HCT116 (cell line): ENCODE results near the gene CASP10.

ENCODE experiments used
- EZH2 ChIP-seq: fragments of 200-600 bp; sonication (generic); IDR thresholded peaks from 2 replicates; pipeline ENCODE4 v1.6.1; 2017; ENCODE audit warnings: antibody characterized with exemption, mixed run types
- EZH2phosphoT487 ChIP-seq: fragments of 200-600 bp; IDR thresholded peaks from 2 replicates; pipeline ENCODE4 v1.6.1; 2018; ENCODE audit warnings: antibody characterized with exemption, borderline replicate concordance
- POLR2A ChIP-seq: IDR thresholded peaks from 2 replicates; pipeline ENCODE4 v1.7.0; 2011; ENCODE audit warnings: borderline replicate concordance; ENCODE audit not compliant: insufficient read depth, insufficient read length; ENCODE audit errors: extremely low read depth
- SP1 ChIP-seq: IDR thresholded peaks from 2 replicates; pipeline ENCODE4 v1.6.1; 2012; ENCODE audit warnings: low read depth
- YY1 ChIP-seq: IDR thresholded peaks from 2 replicates; pipeline ENCODE4 v1.6.1; 2011; ENCODE audit warnings: low read length, low read depth, moderate library complexity, mild to moderate bottlenecking; ENCODE audit not compliant: insufficient replicate concordance; ENCODE audit errors: extremely low read depth
- TF ChIP-seq, protein P1 (sequence below), 3 experiments: fragments of 200-600 bp in 1 of 3; sonication (generic) in 1 of 3; IDR thresholded peaks in 2 of 3; conservative IDR thresholded peaks in 1 of 3; 2 replicates each; pipeline ENCODE4 v1.5.1; 2012 to 2017; ENCODE audit warnings: low read depth in 2 of 3, low read length in 2 of 3, antibody characterized with exemption in 1 of 3, borderline replicate concordance in 1 of 3, control low read depth in 1 of 3, mild to moderate bottlenecking in 1 of 3, mixed read lengths in 1 of 3, mixed run types in 1 of 3, moderate library complexity in 1 of 3; ENCODE audit not compliant: insufficient read depth in 1 of 3

DNA sequence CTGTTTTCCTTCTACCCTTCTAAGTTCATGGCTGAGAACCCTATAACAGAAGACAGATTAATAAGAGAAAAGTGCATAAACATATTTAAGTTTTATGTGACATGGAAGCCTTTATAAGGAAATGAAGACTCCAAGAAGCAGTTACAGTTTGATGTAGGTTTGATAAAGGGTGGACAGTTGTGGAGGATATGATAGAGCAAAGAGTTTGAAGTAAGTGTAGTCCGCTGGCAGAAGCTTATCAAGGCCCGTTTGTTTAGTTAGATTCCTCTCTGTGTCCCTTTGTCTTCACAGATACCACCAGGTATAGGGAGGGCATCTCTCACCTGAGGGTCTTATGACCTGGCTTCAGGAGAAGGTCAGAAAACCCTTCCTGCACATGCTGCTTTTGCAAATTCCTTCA, 66.9 kb downstream of the CASP10 start:
- TF ChIP-seq, protein P1, sequence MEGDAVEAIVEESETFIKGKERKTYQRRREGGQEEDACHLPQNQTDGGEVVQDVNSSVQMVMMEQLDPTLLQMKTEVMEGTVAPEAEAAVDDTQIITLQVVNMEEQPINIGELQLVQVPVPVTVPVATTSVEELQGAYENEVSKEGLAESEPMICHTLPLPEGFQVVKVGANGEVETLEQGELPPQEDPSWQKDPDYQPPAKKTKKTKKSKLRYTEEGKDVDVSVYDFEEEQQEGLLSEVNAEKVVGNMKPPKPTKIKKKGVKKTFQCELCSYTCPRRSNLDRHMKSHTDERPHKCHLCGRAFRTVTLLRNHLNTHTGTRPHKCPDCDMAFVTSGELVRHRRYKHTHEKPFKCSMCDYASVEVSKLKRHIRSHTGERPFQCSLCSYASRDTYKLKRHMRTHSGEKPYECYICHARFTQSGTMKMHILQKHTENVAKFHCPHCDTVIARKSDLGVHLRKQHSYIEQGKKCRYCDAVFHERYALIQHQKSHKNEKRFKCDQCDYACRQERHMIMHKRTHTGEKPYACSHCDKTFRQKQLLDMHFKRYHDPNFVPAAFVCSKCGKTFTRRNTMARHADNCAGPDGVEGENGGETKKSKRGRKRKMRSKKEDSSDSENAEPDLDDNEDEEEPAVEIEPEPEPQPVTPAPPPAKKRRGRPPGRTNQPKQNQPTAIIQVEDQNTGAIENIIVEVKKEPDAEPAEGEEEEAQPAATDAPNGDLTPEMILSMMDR (IDR thresholded peaks at IDR 0.05 in 2 of 3, conservative IDR thresholded peaks at IDR 0.05 in 1 of 3; ENCODE audit: borderline replicate concordance in 1 of 3, insufficient read depth in 1 of 3, low read depth in 2 of 3, low read length in 2 of 3): no peak
- TF ChIP-seq YY1: no peak
- no peak for TF ChIP-seq EZH2
- TF ChIP-seq EZH2phosphoT487: no peak
- no peak for TF ChIP-seq POLR2A
- TF ChIP-seq SP1: no peak
